UCSD-AML1 (cell line): Measurements from ENCODE around the gene MAN1C1.

Experiments
- DNase-seq: peaks from one replicate; lab custom pipeline; 2025; ENCODE audit not compliant: unreplicated experiment; lab: John Stamatoyannopoulos, UW

The MAN1C1 gene

GRCh38 chr1:25831569-25832196, 215.1 kb downstream of the MAN1C1 start:
- DNase-seq: no peak

DNA sequence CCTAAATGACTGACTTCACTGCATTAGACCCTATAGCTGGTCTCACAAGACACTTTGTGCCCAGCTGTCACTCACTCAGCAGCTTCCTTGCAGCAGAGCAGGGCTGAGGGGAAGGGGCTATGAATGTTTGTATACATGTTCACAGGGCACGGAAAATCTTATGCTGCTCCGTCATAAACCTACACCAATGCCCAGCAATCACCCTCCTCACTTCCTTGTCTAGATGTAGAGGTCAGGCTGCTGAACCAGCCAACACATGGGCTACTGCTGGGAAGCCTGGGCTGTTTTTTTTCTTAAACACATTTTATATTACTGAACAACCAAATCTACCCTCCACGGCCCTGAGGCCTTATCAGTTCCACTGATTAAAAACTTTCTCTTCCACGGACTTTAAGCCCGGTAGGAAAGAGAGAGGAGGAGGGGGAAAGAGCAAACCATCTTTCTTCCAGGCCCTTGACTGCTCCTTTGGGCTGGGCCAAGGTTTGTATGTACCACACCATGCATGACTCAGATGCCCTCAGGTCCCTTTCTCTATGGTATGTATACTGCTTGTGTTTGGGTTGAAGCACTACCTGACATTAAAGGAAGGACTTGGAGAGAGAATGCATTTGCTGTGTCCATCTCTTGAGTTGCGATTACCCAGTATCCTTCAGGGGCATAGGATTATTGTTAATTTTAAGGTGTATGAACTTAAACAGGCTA, 215.9 kb downstream of the MAN1C1 start:
- DNase-seq: no peak

GRCh38 chr1:25833158-25833557, 216.6 kb downstream of the MAN1C1 start:
- no peak for DNase-seq
